Measurements from ENCODE around the gene DNHD1.

The DNHD1 gene

DNA sequence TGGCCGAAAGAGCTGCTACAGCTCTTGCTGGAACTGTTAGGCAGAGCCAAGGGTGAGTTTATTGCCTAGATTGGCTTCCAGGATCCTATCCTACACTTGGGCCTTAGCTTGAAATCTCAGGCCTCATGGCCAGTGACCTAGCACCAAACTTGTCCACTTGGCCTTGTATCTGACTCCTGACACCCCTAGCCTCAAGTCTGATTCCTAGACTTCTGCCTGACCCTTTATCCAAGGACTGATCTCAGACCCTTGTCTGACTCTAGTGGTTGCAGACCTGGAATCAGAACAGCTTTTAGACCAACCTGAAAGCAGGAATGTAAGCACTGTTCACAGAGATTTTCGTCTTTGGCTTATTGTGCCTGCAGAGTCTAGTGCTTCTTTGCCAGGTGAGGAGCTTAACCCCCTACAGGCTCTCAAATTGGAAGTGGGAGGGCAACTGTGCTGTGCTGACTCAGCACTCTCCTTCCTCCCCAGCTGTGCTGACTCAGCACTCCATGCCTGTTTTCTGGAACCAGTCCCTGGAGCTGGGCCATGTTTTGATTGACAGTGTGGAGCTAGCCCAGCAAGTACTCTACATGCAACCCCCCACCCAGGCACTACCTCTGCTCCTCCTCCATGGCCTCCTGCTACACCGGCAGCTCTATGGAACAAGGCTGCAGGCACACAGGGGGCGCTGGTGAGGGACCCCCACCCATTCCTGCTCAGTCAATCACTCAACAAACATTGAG is 71.3 kb downstream of the DNHD1 start:
- no peaks in the 10 kb centered on the region; the same call in 1 of the 2 replicates for H3K9me3 ChIP-seq (ENCODE audit: control insufficient read depth, insufficient read depth, low read length)
- peaks cover 10% of the 10 kb centered on the region for H3K4me1 ChIP-seq (ENCODE audit: insufficient read depth, low read length)
- H3K9ac ChIP-seq (ENCODE audit: low read depth, low read length): no peak overlapping the region
- H3K36me3 ChIP-seq (ENCODE audit: insufficient read depth, low read length): no peaks in the 10 kb centered on the region

DNA sequence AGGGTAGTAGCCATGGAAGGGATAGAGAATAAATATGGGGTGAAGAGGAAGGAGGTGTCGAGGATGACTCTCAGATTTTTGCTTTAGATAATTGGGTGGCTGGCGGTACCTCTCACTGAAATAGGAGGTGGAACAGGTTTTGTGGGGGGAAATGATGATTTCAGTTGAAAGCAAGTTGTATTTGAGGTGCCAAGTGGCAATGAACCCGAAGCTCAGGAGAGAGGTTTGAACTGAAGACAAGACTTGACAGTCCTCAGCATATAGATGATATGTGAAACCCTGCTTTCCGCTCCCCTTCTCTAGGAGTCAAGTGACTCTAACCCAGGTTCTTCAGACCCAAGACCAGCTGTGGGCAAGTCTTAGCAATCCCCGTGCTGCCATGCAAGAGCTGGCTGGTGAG is 72.6 kb downstream of the DNHD1 start:
- Histone ChIP-seq H3K36me3 (ENCODE audit: insufficient read depth, low read length) (no peaks in the 10 kb centered on the region), H3K9ac (ENCODE audit: low read depth, low read length) (no peak overlapping the region), H3K9me3 (ENCODE audit: control insufficient read depth, insufficient read depth, low read length) (no peaks in the 10 kb centered on the region; the same call in 1 of the 2 replicates), H3K4me1 (ENCODE audit: insufficient read depth, low read length) (peaks cover 8% of the 10 kb centered on the region)

DNA sequence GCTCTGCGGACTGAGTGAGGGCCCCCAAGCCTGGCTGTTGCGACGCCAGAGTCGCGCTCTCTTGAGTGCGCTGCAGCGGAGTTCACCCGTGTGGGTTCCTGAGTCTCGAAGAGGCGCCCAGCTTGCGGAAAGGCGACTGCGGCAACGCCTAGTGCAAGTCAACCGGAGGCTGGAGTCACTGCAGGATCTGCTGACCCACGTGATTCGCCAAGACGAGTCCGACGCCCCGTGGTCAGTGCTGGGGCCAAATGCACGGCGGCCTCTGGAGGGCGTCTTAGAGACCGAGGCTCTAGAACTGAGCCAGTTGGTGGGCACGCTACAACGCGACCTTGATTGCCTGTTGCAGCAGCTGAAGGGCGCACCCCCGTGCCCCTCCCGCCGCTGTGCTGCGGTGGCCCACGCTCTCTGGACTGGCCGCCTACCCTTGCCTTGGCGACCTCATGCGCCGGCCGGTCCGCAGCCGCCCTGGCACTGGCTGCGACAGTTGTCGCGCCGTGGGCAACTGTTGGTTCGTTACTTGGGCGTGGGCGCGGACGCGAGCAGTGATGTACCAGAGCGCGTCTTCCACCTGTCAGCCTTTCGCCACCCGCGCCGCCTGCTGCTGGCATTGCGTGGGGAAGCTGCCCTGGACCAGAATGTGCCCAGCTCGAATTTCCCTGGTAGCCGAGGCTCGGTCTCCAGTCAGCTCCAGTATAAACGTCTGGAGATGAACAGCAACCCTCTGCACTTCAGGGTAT is 73.8 kb downstream of the DNHD1 start:
- Histone ChIP-seq H3K4me1 (ENCODE audit: insufficient read depth, low read length) (peaks cover 4% of the 10 kb centered on the region; the same call in 1 of the 2 replicates), H3K9me3 (ENCODE audit: control insufficient read depth, insufficient read depth, low read length) (no peaks in the 10 kb centered on the region; the same call in 1 of the 2 replicates), H3K36me3 (ENCODE audit: insufficient read depth, low read length) (no peaks in the 10 kb centered on the region), H3K9ac (ENCODE audit: low read depth, low read length) (no peak overlapping the region)

DNA sequence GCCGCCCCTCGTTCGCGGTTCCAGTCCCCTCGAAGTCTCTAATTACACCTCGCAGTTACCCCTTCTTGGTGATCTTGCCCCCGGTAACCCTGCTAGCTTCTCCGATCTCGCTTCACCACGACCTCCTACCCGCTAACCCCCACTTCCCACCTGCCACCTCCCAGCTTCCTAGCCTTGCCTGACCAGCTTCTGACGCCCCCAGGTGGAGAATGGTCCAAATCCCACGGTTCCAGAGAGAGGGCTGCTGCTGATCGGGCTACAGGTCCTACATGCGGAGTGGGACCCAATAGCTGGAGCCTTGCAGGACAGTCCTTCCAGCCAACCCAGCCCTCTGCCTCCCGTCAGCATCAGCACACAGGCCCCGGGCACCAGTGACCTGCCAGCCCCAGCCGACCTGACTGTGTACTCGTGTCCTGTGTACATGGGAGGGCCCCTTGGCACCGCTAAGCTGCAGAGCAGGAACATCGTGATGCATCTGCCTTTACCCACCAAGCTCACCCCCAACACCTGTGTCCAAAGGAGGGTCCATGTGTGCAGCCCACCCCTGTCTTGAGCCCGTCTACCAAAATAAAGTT is 74.4 kb downstream of the DNHD1 start:
- Histone ChIP-seq H3K4me1 (ENCODE audit: insufficient read depth, low read length) (peaks cover 4% of the 10 kb centered on the region; the same call in 1 of the 2 replicates), H3K9me3 (ENCODE audit: control insufficient read depth, insufficient read depth, low read length) (no peaks in the 10 kb centered on the region; the same call in 1 of the 2 replicates), H3K9ac (ENCODE audit: low read depth, low read length) (no peak overlapping the region), H3K36me3 (ENCODE audit: insufficient read depth, low read length) (no peaks in the 10 kb centered on the region)

DNA sequence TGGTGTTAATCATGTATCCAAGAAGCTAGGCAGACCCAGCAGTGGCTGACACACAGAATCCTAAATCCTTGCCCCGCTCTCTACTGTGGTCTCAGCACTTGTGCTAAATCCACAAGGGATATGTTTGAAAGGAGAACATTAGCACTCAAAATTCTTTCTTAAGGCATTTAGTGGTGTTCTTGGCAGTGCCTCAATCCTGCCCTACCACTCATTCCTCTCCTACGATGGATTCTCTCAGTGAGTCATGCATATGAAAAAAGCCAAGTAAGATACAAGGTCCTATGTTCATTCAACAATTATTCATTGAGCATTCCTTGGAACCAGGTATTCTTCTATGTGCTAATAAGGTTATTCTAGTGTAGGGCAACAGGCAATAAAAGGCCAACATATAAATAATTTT is 75.1 kb downstream of the DNHD1 start:
- H3K4me1 ChIP-seq (ENCODE audit: insufficient read depth, low read length): peaks cover 4% of the 10 kb centered on the region; the same call in 1 of the 2 replicates
- no peaks in the 10 kb centered on the region for H3K36me3 ChIP-seq (ENCODE audit: insufficient read depth, low read length)
- H3K9ac ChIP-seq (ENCODE audit: low read depth, low read length): no peak overlapping the region
- no peaks in the 10 kb centered on the region; the same call in 1 of the 2 replicates for H3K9me3 ChIP-seq (ENCODE audit: control insufficient read depth, insufficient read depth, low read length)

DNA sequence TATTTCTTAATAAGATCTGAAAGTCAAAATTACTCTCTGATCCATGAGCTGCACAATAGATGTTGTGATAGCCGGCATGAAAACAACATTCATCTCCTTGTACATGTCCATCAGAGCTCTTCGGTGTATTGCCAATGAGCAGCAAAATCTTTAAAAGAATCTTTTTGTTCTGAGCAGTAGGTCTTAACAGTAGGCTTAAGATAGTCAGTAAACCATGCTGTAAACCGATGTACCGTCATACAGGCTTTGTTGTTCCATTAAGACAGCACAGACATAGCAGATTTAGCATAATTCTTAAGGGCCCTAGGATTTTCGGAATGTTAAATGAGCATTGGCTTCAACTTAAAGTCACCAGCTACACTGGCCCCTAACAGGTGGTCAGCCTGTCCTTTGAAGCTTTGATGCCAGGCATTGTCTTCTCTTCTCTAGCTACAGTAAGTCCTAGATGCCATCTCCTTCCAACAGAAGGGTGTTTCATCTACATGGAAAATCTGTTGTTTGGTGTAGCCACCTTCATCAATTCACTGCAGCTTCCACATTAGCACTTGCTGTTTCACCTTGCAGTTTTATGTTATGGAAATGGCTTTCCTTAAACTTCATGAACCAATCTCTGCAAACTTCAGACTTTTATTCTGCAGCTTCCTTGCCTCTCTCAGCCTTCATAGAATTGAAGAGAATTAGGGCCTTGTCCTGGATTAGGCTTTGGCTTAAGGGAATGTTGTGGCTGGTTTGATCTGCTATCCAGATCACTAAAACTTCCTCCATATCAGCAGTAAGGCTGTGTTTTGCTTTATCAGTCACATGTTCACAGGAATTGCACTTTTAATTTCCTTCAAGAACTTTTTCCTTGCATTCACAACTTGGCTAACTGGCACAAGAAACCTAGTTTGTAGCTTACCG is 78.0 kb downstream of the DNHD1 start:
- Histone ChIP-seq H3K4me1 (ENCODE audit: insufficient read depth, low read length) (no peaks in the 10 kb centered on the region), H3K9ac (ENCODE audit: low read depth, low read length) (no peak overlapping the region), H3K36me3 (ENCODE audit: insufficient read depth, low read length) (no peaks in the 10 kb centered on the region), H3K9me3 (ENCODE audit: control insufficient read depth, insufficient read depth, low read length) (no peaks in the 10 kb centered on the region; the same call in 1 of the 2 replicates)

DNA sequence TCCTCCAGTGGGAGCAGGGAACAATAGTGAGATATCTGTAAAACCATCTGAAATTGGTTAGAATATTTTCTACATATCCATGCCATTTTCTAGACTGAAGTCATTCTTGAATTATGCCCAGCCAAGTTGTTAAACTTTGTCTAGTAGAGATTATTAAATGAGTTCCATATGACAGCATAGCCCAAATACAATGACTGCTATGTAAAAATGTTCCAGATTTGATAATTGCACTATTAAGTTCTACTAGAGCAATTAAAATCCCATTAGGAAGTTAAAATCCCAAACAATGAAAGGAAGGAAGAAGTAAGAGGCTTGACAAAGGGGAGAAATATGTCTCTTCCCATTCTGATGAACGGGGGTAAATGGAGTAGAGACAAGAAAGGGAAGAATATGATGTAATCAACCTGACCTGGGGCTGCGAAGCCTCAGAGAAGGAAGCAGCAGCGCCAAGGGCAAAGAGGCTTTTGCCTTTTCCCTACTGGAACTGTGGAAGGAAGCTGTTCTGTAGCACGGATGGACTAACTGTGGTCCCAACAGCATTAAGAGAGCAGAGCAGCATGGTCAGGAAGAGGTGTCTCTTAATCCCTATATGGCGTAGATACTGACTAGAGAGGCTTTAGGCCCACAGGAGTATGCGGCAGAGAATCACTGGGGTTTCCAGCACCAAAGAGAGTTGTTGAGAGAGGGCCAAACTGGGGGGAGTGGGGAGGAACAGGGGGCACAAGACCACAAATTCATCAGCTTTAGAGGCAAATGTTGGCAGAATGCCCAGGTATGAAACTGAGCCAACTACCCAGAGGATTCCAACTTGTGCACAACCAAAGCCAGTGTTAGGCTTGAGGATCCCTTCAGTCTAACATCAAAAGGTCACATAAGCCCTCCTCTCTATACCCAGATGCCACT is 79.6 kb downstream of the DNHD1 start:
- H3K9ac ChIP-seq (ENCODE audit: low read depth, low read length): no peak overlapping the region
- no peaks in the 10 kb centered on the region for H3K4me1 ChIP-seq (ENCODE audit: insufficient read depth, low read length)

DNA sequence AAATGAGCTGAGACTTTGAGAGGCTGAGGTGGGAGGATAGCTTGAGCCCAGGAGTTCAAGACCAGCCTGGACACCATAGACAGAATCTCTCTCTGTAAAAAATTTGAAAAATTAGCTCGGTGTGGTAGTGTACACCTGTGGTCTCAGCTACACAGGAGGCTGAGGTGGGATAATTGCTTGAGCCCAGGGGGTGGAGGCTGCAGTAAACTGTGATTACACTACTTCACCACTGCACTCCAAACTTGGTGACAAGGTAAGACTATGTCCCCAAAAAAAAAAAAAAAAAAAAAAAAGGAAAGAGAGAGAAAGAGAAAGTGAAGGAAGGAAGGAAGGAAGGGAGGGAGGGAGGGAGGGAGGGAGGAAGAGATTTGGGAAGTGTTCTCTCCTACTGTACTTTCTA is 81.1 kb downstream of the DNHD1 start:
- H3K4me1 ChIP-seq (ENCODE audit: insufficient read depth, low read length): no peaks in the 10 kb centered on the region
- H3K36me3 ChIP-seq (ENCODE audit: insufficient read depth, low read length): no peaks in the 10 kb centered on the region
- 0 out of 2 replicates have a peak, but pooled peaks cover 2% of the 10 kb centered on the region for H3K9me3 ChIP-seq (ENCODE audit: control insufficient read depth, insufficient read depth, low read length)
- H3K9ac ChIP-seq (ENCODE audit: low read depth, low read length): no peak overlapping the region

More for the DNA sequence above, 79.6 kb downstream of the DNHD1 start:
- Histone ChIP-seq H3K9me3 (ENCODE audit: control insufficient read depth, insufficient read depth, low read length) (no peaks in the 10 kb centered on the region), H3K36me3 (ENCODE audit: insufficient read depth, low read length) (no peaks in the 10 kb centered on the region)

DNA sequence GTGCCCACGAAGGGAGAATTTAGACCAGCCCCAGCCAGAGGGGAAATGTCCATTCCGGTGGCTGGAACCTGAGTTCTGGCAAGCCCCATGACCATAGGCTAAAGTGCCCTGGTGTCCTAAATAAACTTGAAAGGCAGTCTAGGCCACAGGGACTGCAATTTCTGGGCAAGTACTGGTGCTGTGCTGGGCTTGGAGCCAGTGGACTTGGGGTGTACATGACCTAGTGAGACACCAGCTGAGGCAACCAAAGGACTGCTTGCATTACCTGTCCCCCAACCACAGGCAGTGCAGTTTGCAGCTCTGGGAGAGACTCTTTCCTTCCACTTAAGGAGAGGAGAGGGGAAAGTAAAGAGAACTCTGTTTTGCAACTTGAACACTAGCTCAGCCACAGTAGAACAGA is 82.6 kb downstream of the DNHD1 start:
- Histone ChIP-seq H3K36me3 (ENCODE audit: insufficient read depth, low read length) (no peaks in the 10 kb centered on the region), H3K9ac (ENCODE audit: low read depth, low read length) (no peak overlapping the region)

DNA sequence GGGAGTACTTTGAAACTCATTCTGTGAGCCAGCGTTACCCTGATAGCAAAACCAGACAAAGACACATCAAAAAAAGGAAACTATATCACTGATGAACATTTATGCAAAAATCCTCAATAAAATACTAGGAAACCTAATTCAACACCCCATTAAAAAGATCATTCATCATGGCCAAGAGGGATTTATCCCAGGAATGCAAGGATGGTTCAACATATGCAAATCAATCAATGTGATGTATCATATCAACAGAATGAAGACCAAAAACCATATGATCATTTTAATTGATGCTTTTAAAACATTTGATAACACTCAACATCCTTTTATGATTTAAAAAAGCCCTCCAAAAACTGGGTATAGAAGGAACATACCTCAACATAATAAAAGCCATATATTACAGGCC is 86.5 kb downstream of the DNHD1 start:
- peaks cover 2% of the 10 kb centered on the region; the same call in 1 of the 2 replicates for H3K9me3 ChIP-seq (ENCODE audit: control insufficient read depth, insufficient read depth, low read length)
- no peaks in the 10 kb centered on the region for H3K4me1 ChIP-seq (ENCODE audit: insufficient read depth, low read length)
- H3K9ac ChIP-seq (ENCODE audit: low read depth, low read length): no peak overlapping the region
- H3K36me3 ChIP-seq (ENCODE audit: insufficient read depth, low read length): no peaks in the 10 kb centered on the region

More for the DNA sequence above, 82.6 kb downstream of the DNHD1 start:
- H3K9me3 ChIP-seq (ENCODE audit: control insufficient read depth, insufficient read depth, low read length): 0 out of 2 replicates have a peak, but pooled peaks cover 2% of the 10 kb centered on the region
- H3K4me1 ChIP-seq (ENCODE audit: insufficient read depth, low read length): no peaks in the 10 kb centered on the region

DNA sequence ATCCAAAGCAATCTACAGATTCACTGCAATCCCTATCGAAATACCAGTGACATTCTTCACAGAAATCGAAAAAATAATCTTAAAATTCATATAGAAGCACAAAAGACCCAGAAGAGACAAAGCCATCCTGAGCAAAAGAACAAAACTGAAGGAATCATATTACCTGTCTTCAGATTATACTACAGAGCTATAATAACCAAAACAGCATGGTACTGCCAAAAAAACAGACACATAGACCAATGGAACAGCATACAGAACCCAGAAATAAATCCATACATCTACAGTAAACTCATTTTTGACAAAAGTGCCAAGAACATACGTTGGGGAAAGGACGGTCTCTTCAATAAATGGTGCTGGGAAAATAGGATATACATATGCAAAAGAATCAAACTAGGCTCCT is 87.4 kb downstream of the DNHD1 start:
- peaks cover 2% of the 10 kb centered on the region; the same call in 1 of the 2 replicates for H3K9me3 ChIP-seq (ENCODE audit: control insufficient read depth, insufficient read depth, low read length)
- H3K36me3 ChIP-seq (ENCODE audit: insufficient read depth, low read length): no peaks in the 10 kb centered on the region
- no peak overlapping the region for H3K9ac ChIP-seq (ENCODE audit: low read depth, low read length)
- no peaks in the 10 kb centered on the region for H3K4me1 ChIP-seq (ENCODE audit: insufficient read depth, low read length)

DNA sequence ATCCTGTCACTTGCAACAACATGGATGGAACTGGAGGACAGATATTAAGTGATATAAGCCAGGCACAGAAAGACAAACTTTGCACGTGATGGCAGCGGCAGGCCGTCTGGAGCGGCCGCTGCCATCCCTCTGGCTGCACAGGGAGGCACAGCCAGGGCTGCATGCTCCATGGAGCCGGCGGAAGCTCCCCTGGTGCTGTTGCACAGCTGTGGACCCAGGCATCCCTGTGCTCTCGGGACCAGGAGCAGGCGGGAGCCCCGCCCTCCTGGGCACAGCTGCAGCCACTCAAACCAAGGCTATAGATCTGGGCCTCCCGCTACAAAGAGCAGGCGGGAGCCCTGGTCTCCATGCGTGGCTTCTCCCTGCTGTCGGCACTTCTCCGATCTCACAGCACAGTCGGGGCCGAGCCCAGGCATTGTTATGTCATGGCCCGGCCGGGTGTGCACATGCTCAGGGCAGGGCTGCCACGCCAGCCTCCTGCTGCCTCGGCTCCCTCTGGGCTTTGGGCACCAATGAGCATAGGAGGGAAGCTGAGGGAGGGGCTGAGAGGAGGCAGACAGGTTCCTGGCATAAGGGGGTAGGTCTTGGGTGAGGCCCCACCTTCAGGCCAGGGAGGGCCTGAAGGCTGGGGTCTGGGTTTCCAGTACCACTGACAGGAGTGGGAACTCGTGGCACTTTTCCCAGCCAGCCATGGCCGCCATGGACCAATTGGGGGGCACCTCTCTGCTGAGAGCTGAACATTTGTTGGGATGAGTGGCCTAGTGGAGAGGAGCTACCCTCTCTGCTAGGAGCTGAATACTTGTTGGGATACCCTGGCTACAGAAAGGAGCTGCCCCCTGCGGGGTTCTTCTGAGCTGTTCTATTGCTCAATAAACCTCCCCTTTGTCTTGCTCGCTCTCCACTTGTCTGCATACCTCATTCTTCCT is 89.6 kb downstream of the DNHD1 start:
- H3K9ac ChIP-seq (ENCODE audit: low read depth, low read length): no peak overlapping the region
- H3K36me3 ChIP-seq (ENCODE audit: insufficient read depth, low read length): no peaks in the 10 kb centered on the region
- H3K9me3 ChIP-seq (ENCODE audit: control insufficient read depth, insufficient read depth, low read length): peaks cover 2% of the 10 kb centered on the region; the same call in 1 of the 2 replicates

More for the DNA sequence above, 89.6 kb downstream of the DNHD1 start:
- H3K4me1 ChIP-seq (ENCODE audit: insufficient read depth, low read length): no peaks in the 10 kb centered on the region

Data from ES-I3 (cell line).